Measurements from ENCODE around the gene KIF26B.

The KIF26B gene

DNA sequence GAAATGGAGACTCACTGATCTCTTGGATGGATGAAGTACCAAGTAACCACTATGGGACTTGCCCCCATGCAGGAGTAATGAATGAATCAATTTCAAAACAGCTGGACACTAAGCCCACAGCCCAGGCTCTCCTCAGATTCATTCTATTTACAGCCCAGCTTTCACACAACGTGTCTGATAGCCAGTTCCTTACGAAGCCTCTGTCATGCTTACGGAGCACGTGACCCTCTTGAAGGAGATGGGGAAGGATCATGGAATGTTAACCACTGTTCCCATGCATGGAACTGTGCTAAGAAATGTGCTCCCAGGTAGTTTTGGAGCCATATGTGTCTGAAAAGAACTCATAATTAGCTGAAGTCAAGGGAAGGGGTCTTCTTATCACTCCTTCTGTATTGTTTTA, 124.1 kb downstream of the KIF26B start:
- Histone ChIP-seq H3K27me3 (ENCODE audit: control insufficient read depth in 5 of 5, insufficient read depth in 4 of 5, low read length in 5 of 5) (peaks cover 0 to 25% (median 0%) of the 10 kb centered on the region in 5 donors), H3K9me3 (ENCODE audit: control insufficient read depth in 5 of 5, low read length in 5 of 5) (peaks cover 0 to 3% (median 0%) of the 10 kb centered on the region in 5 donors), H3K9ac (ENCODE audit: low read length in 5 of 5) (no peak overlapping the region)

DNA sequence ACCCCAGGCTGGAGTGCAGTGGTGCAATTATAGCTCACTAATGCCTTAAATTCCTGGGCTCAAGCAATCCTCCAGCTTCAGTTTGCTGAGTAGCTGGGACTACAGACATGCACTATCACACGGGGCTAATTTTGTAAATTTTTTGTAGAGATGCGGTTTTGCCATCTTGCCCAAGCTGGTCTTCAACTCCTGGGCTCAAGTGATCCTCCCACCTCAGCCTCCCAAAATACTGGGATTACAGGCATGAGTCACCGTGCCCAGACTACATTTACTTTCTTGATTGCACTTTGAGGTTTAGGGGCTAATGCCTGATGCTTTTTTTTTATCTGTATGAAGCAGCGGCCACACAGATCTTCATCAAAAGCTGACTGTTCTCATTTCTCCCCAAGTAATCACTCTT, 124.6 kb downstream of the KIF26B start:
- no peak overlapping the region for H3K4me3 ChIP-seq (ENCODE audit: low read depth in 1 of 5, low read length in 5 of 5)
- H3K9me3 ChIP-seq (ENCODE audit: control insufficient read depth in 5 of 5, low read length in 5 of 5) = peaks cover 0 to 3% (median 0%) of the 10 kb centered on the region in 5 donors
- no peak overlapping the region for H3K9ac ChIP-seq (ENCODE audit: low read length in 5 of 5)
- H3K36me3 ChIP-seq (ENCODE audit: control insufficient read depth in 5 of 5, insufficient read depth in 5 of 5, low read length in 5 of 5) = no peaks in the 10 kb centered on the region
- no peaks in the 10 kb centered on the region for H3K4me1 ChIP-seq (ENCODE audit: control insufficient read depth in 5 of 5, insufficient read depth in 5 of 5, low read length in 5 of 5)
- H3K27ac ChIP-seq (ENCODE audit: low read depth, low read length) = no peak overlapping the region
- peaks cover 0 to 25% (median 0%) of the 10 kb centered on the region in 5 donors for H3K27me3 ChIP-seq (ENCODE audit: control insufficient read depth in 5 of 5, insufficient read depth in 4 of 5, low read length in 5 of 5)

More for the DNA sequence above, 124.1 kb downstream of the KIF26B start:
- no peaks in the 10 kb centered on the region for H3K4me1 ChIP-seq (ENCODE audit: control insufficient read depth in 5 of 5, insufficient read depth in 5 of 5, low read length in 5 of 5)
- no peak overlapping the region for H3K4me3 ChIP-seq (ENCODE audit: low read depth in 1 of 5, low read length in 5 of 5)
- no peaks in the 10 kb centered on the region for H3K36me3 ChIP-seq (ENCODE audit: control insufficient read depth in 5 of 5, insufficient read depth in 5 of 5, low read length in 5 of 5)
- H3K27ac ChIP-seq (ENCODE audit: low read depth, low read length) = no peak overlapping the region

DNA sequence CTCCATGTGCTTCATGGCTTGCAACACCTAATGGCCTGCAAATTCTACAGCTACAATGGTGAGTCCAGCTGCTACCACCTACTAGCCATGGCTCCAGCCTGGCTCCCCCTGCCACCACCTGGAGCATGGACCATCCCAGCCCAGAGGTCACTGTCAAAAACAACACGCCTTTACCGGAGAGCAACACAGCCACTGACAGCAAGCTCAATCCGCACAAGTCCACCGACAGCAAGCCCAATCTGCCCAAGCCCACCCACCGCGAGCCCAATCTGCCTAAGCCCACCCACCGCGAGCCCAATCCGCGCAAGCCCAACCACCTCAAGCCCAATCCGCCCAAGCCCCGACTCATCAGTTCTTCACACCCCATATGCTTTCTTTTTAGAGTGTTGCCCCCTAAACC, 128.2 kb downstream of the KIF26B start:
- no peak overlapping the region for H3K27ac ChIP-seq (ENCODE audit: low read depth, low read length)
- H3K9me3 ChIP-seq (ENCODE audit: control insufficient read depth in 5 of 5, low read length in 5 of 5) = peaks cover 0 to 3% (median 0%) of the 10 kb centered on the region in 5 donors
- no peak overlapping the region for H3K9ac ChIP-seq (ENCODE audit: low read length in 5 of 5)
- H3K36me3 ChIP-seq (ENCODE audit: control insufficient read depth in 5 of 5, insufficient read depth in 5 of 5, low read length in 5 of 5) = no peaks in the 10 kb centered on the region
- peaks cover 0 to 5% (median 0%) of the 10 kb centered on the region in 5 donors for H3K27me3 ChIP-seq (ENCODE audit: control insufficient read depth in 5 of 5, insufficient read depth in 4 of 5, low read length in 5 of 5)
- H3K4me3 ChIP-seq (ENCODE audit: low read depth in 1 of 5, low read length in 5 of 5) = no peak overlapping the region
- no peaks in the 10 kb centered on the region for H3K4me1 ChIP-seq (ENCODE audit: control insufficient read depth in 5 of 5, insufficient read depth in 5 of 5, low read length in 5 of 5)

DNA sequence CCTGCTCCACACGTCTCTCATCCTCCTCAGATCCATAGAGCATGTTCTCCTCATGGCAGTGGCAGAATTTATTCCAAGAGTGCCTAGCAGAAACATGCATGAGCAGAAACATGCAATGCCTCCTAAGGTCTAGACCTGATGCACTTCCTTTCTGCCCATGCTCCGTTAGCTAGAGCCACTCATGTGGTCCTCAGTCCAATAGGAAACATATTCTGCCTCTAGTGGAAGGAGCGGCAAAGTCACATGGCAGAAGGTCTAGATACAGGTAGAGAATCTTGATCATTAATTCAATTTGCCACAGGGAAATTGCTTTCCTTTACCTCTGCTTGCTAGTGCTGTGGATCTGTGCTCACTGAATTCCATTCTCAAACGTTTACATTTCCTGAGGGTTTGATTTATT, 130.4 kb downstream of the KIF26B start:
- Histone ChIP-seq H3K4me1 (ENCODE audit: control insufficient read depth in 5 of 5, insufficient read depth in 5 of 5, low read length in 5 of 5) (no peaks in the 10 kb centered on the region), H3K27me3 (ENCODE audit: control insufficient read depth in 5 of 5, insufficient read depth in 4 of 5, low read length in 5 of 5) (no peaks in the 10 kb centered on the region), H3K27ac (ENCODE audit: low read depth, low read length) (no peak overlapping the region), H3K9me3 (ENCODE audit: control insufficient read depth in 5 of 5, low read length in 5 of 5) (peaks cover 0 to 3% (median 0%) of the 10 kb centered on the region in 5 donors), H3K9ac (ENCODE audit: low read length in 5 of 5) (no peak overlapping the region), H3K4me3 (ENCODE audit: low read depth in 1 of 5, low read length in 5 of 5) (no peak overlapping the region), H3K36me3 (ENCODE audit: control insufficient read depth in 5 of 5, insufficient read depth in 5 of 5, low read length in 5 of 5) (no peaks in the 10 kb centered on the region)

DNA sequence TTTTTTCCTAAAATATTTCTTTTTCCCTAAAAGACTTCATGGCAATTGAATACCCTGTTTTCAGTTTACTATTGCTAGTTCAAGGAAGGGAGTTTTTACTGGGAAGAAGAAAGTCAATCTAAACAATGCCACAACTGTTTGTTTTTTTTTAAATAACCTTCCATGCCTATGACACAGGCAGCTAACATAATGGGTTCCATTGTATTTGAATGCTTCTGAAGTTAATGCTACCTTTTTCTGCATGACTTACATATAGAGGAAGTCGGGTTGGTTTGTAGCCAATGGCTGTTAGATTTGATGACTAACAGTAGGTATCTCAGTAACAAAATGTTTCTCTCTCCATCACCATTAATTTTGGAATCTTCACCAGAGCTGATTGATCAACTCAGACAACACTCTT, 134.0 kb downstream of the KIF26B start:
- H3K27ac ChIP-seq (ENCODE audit: low read depth, low read length) = no peak overlapping the region
- no peaks in the 10 kb centered on the region for H3K9me3 ChIP-seq (ENCODE audit: control insufficient read depth in 5 of 5, low read length in 5 of 5)
- no peaks in the 10 kb centered on the region for H3K36me3 ChIP-seq (ENCODE audit: control insufficient read depth in 5 of 5, insufficient read depth in 5 of 5, low read length in 5 of 5)
- H3K4me3 ChIP-seq (ENCODE audit: low read depth in 1 of 5, low read length in 5 of 5) = no peak overlapping the region
- H3K9ac ChIP-seq (ENCODE audit: low read length in 5 of 5) = no peak overlapping the region
- H3K4me1 ChIP-seq (ENCODE audit: control insufficient read depth in 5 of 5, insufficient read depth in 5 of 5, low read length in 5 of 5) = no peaks in the 10 kb centered on the region
- H3K27me3 ChIP-seq (ENCODE audit: control insufficient read depth in 5 of 5, insufficient read depth in 4 of 5, low read length in 5 of 5) = peaks cover 0 to 2% (median 0%) of the 10 kb centered on the region in 5 donors

DNA sequence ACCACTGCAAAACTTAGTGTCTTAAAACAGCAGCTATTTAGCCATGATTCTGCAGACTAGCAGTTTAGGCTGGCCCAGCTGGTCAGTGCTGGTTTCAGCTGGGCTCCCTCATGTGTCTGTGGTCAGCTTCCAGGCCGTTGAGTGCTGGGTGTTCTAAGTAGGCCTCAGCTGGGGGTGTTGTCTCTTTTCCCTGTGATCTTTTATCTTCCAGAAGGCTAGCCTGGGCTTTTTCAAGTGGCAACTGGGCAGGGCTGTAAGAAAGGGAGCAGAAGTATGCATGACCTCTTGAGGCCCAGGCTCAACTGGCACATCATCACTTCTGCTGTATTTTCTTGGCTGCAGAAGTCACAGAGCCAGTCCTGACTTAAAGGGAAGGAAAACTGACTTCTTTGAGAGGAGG, 136.1 kb downstream of the KIF26B start:
- Histone ChIP-seq H3K27ac (ENCODE audit: low read depth, low read length) (no peak overlapping the region), H3K9me3 (ENCODE audit: control insufficient read depth in 5 of 5, low read length in 5 of 5) (no peaks in the 10 kb centered on the region), H3K27me3 (ENCODE audit: control insufficient read depth in 5 of 5, insufficient read depth in 4 of 5, low read length in 5 of 5) (peaks cover 0 to 2% (median 0%) of the 10 kb centered on the region in 5 donors), H3K4me1 (ENCODE audit: control insufficient read depth in 5 of 5, insufficient read depth in 5 of 5, low read length in 5 of 5) (no peaks in the 10 kb centered on the region), H3K4me3 (ENCODE audit: low read depth in 1 of 5, low read length in 5 of 5) (no peak overlapping the region), H3K36me3 (ENCODE audit: control insufficient read depth in 5 of 5, insufficient read depth in 5 of 5, low read length in 5 of 5) (no peaks in the 10 kb centered on the region), H3K9ac (ENCODE audit: low read length in 5 of 5) (no peak overlapping the region)

DNA sequence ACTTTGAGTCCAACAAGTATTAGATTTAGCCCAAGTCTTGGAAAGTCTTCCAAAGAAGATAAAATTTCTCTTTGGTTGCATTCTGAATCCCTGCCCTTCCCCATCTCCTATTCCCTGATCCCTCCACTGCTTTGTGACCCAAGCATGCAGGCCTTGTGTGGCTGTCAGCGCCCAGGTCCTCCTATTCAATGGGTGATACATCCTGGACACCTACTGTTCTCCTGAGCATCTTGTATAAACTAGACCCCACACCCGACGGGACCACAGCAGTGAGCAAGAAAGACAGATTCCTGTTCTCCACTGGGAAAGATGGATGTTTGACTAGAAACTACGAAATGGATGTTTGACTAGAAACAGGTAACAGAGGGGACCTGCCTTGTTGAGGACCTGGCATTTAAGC, 136.6 kb downstream of the KIF26B start:
- Histone ChIP-seq H3K27me3 (ENCODE audit: control insufficient read depth in 5 of 5, insufficient read depth in 4 of 5, low read length in 5 of 5) (peaks cover 0 to 2% (median 0%) of the 10 kb centered on the region in 5 donors), H3K9me3 (ENCODE audit: control insufficient read depth in 5 of 5, low read length in 5 of 5) (no peaks in the 10 kb centered on the region), H3K36me3 (ENCODE audit: control insufficient read depth in 5 of 5, insufficient read depth in 5 of 5, low read length in 5 of 5) (no peaks in the 10 kb centered on the region), H3K9ac (ENCODE audit: low read length in 5 of 5) (no peak overlapping the region), H3K4me1 (ENCODE audit: control insufficient read depth in 5 of 5, insufficient read depth in 5 of 5, low read length in 5 of 5) (no peaks in the 10 kb centered on the region), H3K4me3 (ENCODE audit: low read depth in 1 of 5, low read length in 5 of 5) (no peak overlapping the region), H3K27ac (ENCODE audit: low read depth, low read length) (no peak overlapping the region)

DNA sequence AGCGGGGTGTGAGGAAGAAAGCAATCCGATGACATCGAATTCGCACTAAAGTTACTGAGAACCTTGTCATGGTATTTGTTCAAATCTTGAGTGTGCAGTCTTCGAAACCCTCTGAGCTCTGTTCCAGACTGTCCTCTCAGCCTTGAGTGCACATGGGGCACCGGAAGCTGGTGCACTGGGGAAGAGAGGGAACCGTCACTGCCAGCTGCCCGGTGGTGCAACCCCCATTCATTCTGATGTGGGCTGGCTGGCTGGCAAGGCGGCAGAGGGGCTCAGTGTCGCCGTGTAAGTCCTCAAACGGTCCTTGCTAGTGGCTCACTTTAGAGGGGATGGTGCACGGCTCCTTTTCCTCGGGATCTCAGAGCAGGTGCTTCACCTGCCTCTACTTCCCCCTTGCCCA, 137.4 kb downstream of the KIF26B start:
- H3K27me3 ChIP-seq (ENCODE audit: control insufficient read depth in 5 of 5, insufficient read depth in 4 of 5, low read length in 5 of 5) = peaks cover 0 to 2% (median 0%) of the 10 kb centered on the region in 5 donors
- H3K27ac ChIP-seq (ENCODE audit: low read depth, low read length) = no peak overlapping the region

DNA sequence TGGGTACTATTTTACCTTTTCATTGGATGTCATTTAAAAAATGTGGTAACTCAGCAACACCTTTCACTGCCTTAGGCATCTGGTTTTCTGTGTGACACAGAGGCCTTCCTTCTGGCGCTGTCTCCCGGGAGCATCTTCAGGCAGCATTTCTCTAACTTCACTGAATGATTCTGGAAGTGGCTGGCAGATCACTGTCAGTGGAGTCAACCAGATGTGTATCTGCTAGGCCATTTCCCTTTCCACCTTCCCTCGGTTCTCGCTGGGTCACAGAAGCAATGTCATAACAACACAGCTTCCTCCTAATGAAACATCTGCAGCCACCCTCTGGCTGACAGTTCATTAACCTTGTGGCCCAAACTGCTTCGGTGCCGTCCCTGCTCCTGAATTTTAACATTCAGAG, 137.8 kb downstream of the KIF26B start:
- Histone ChIP-seq H3K9me3 (ENCODE audit: control insufficient read depth in 5 of 5, low read length in 5 of 5) (no peaks in the 10 kb centered on the region), H3K36me3 (ENCODE audit: control insufficient read depth in 5 of 5, insufficient read depth in 5 of 5, low read length in 5 of 5) (no peaks in the 10 kb centered on the region), H3K9ac (ENCODE audit: low read length in 5 of 5) (no peak overlapping the region)

More for the DNA sequence above, 137.4 kb downstream of the KIF26B start:
- Histone ChIP-seq H3K9me3 (ENCODE audit: control insufficient read depth in 5 of 5, low read length in 5 of 5) (no peaks in the 10 kb centered on the region), H3K9ac (ENCODE audit: low read length in 5 of 5) (no peak overlapping the region), H3K4me1 (ENCODE audit: control insufficient read depth in 5 of 5, insufficient read depth in 5 of 5, low read length in 5 of 5) (no peaks in the 10 kb centered on the region), H3K4me3 (ENCODE audit: low read depth in 1 of 5, low read length in 5 of 5) (no peak overlapping the region), H3K36me3 (ENCODE audit: control insufficient read depth in 5 of 5, insufficient read depth in 5 of 5, low read length in 5 of 5) (no peaks in the 10 kb centered on the region)

DNA sequence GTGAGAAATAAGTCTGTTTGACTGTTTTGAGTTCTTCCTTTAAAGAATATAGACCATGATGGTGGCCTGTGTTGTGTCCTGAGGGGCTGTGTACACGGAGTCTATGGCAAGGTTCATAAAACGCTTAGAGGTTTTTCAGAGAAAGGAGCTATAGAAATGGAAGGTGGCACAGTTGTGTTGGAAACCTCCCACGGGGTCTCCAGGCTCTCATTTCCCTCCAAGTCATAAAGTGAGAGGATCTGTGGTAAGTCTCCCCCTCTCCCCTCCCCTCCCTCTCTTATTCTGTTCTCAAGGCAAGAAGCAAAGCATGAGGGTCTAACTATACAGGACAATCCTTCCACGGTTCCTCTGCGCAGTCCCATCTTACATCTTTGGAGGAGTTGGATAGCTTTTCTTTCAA, 139.2 kb downstream of the KIF26B start:
- H3K9me3 ChIP-seq (ENCODE audit: control insufficient read depth in 5 of 5, low read length in 5 of 5) = no peaks in the 10 kb centered on the region
- no peak overlapping the region for H3K27ac ChIP-seq (ENCODE audit: low read depth, low read length)
- H3K27me3 ChIP-seq (ENCODE audit: control insufficient read depth in 5 of 5, insufficient read depth in 4 of 5, low read length in 5 of 5) = peaks cover 0 to 2% (median 0%) of the 10 kb centered on the region in 5 donors
- H3K4me3 ChIP-seq (ENCODE audit: low read depth in 1 of 5, low read length in 5 of 5) = no peak overlapping the region
- no peaks in the 10 kb centered on the region for H3K36me3 ChIP-seq (ENCODE audit: control insufficient read depth in 5 of 5, insufficient read depth in 5 of 5, low read length in 5 of 5)
- peaks cover 0 to 8% (median 0%) of the 10 kb centered on the region in 5 donors for H3K4me1 ChIP-seq (ENCODE audit: control insufficient read depth in 5 of 5, insufficient read depth in 5 of 5, low read length in 5 of 5)
- H3K9ac ChIP-seq (ENCODE audit: low read length in 5 of 5) = no peak overlapping the region

More for the DNA sequence above, 137.8 kb downstream of the KIF26B start:
- Histone ChIP-seq H3K27me3 (ENCODE audit: control insufficient read depth in 5 of 5, insufficient read depth in 4 of 5, low read length in 5 of 5) (peaks cover 0 to 2% (median 0%) of the 10 kb centered on the region in 5 donors), H3K4me3 (ENCODE audit: low read depth in 1 of 5, low read length in 5 of 5) (no peak overlapping the region), H3K27ac (ENCODE audit: low read depth, low read length) (no peak overlapping the region), H3K4me1 (ENCODE audit: control insufficient read depth in 5 of 5, insufficient read depth in 5 of 5, low read length in 5 of 5) (no peaks in the 10 kb centered on the region)

DNA sequence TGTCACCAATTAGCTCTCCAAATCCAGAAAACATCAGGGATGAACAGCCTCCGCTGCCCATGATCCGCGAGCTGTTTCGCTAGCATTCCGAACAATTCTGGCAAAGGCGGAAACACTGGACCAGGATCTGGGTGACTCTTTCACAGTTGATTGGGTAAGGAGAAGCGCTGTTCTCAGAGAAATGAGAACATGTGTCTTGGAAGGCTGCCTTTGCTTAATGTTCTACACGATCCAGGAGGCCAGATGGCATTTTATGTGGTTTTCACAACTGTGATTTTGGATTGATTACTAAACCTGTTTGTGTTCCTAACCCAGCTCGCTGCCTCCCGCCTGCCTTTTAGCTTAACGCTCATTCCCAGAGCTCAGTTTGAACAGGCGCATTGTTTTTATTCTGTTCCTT, 144.0 kb downstream of the KIF26B start:
- H3K9ac ChIP-seq (ENCODE audit: low read length in 5 of 5) = no peak overlapping the region
- H3K27ac ChIP-seq (ENCODE audit: low read depth, low read length) = no peak overlapping the region
- peaks cover 0 to 8% (median 0%) of the 10 kb centered on the region in 5 donors for H3K27me3 ChIP-seq (ENCODE audit: control insufficient read depth in 5 of 5, insufficient read depth in 4 of 5, low read length in 5 of 5)
- H3K9me3 ChIP-seq (ENCODE audit: control insufficient read depth in 5 of 5, low read length in 5 of 5) = no peaks in the 10 kb centered on the region
- no peak overlapping the region for H3K4me3 ChIP-seq (ENCODE audit: low read depth in 1 of 5, low read length in 5 of 5)
- H3K36me3 ChIP-seq (ENCODE audit: control insufficient read depth in 5 of 5, insufficient read depth in 5 of 5, low read length in 5 of 5) = no peaks in the 10 kb centered on the region
- H3K4me1 ChIP-seq (ENCODE audit: control insufficient read depth in 5 of 5, insufficient read depth in 5 of 5, low read length in 5 of 5) = peaks cover 0 to 16% (median 10%) of the 10 kb centered on the region in 5 donors
